ENCODE data around the gene BCKDHB.
A peak's percentile ranks its signal among the peaks of the same experiment; 100 is the strongest.
"Not testable (repeated sequence)": the region's sequence is repeated elsewhere in the genome, so short reads cannot be mapped to it uniquely, and the experiment has no call there.

The BCKDHB gene

GRCh38 chr6:80209430-80209829, 103.0 kb downstream of the BCKDHB start:
- DNase-seq (ENCODE audit: low spot score) = no peak

- no peak for DNase-seq (ENCODE audit: low spot score)
These were observed 104.1 kb downstream of the BCKDHB start for GRCh38 chr6:80210618-80211017.

- DNase-seq (ENCODE audit: low spot score) = no peak
These were observed 104.8 kb downstream of the BCKDHB start for GRCh38 chr6:80211286-80211685.

- DNase-seq (ENCODE audit: low spot score) = not testable (repeated sequence)
These were observed 105.4 kb downstream of the BCKDHB start for GRCh38 chr6:80211890-80212289.

- DNase-seq (ENCODE audit: low spot score) = peak; percentile 55
These were observed 108.1 kb downstream of the BCKDHB start for GRCh38 chr6:80214436-80215022.

GRCh38 chr6:80215063-80215462, 108.6 kb downstream of the BCKDHB start:
- no peak for DNase-seq (ENCODE audit: low spot score)

- no peak for DNase-seq (ENCODE audit: low spot score)
These were observed 111.3 kb downstream of the BCKDHB start for GRCh38 chr6:80217794-80218193.

GRCh38 chr6:80223743-80224212, 117.3 kb downstream of the BCKDHB start:
- no peak for DNase-seq (ENCODE audit: low spot score)

- no peak for DNase-seq (ENCODE audit: low spot score)
These were observed 119.7 kb downstream of the BCKDHB start for GRCh38 chr6:80226151-80226550.

GRCh38 chr6:80226699-80227098, 120.2 kb downstream of the BCKDHB start:
- no peak for DNase-seq (ENCODE audit: low spot score)

- DNase-seq (ENCODE audit: low spot score) = no peak
These were observed 121.2 kb downstream of the BCKDHB start for GRCh38 chr6:80227545-80228105.

GRCh38 chr6:80233262-80233661, 126.8 kb downstream of the BCKDHB start:
- DNase-seq (ENCODE audit: low spot score) = no peak

- DNase-seq (ENCODE audit: low spot score) = no peak
These were observed 127.5 kb downstream of the BCKDHB start for GRCh38 chr6:80233958-80234357.

- DNase-seq (ENCODE audit: low spot score) = no peak
These were observed 127.9 kb downstream of the BCKDHB start for GRCh38 chr6:80234401-80234800.

- no peak for DNase-seq (ENCODE audit: low spot score)
These were observed 128.4 kb downstream of the BCKDHB start for GRCh38 chr6:80234908-80235307.

GRCh38 chr6:80235647-80236046, 129.2 kb downstream of the BCKDHB start:
- no peak for DNase-seq (ENCODE audit: low spot score)

GRCh38 chr6:80238754-80239153, 132.3 kb downstream of the BCKDHB start:
- DNase-seq (ENCODE audit: low spot score) = not testable (repeated sequence)

GRCh38 chr6:80245043-80245442, 138.6 kb downstream of the BCKDHB start:
- no peak for DNase-seq (ENCODE audit: low spot score)

GRCh38 chr6:80249897-80250296, 143.4 kb downstream of the BCKDHB start:
- no peak for DNase-seq (ENCODE audit: low spot score)

GRCh38 chr6:80250391-80250997, 144.0 kb downstream of the BCKDHB start:
- DNase-seq (ENCODE audit: low spot score) = no peak

- DNase-seq (ENCODE audit: low spot score) = no peak
These were observed 144.8 kb downstream of the BCKDHB start for GRCh38 chr6:80251321-80251720.

- DNase-seq (ENCODE audit: low spot score) = no peak
These were observed 148.2 kb downstream of the BCKDHB start for GRCh38 chr6:80254716-80255115.

- no peak for DNase-seq (ENCODE audit: low spot score)
These were observed 150.2 kb downstream of the BCKDHB start for GRCh38 chr6:80256691-80257090.

- DNase-seq (ENCODE audit: low spot score) = no peak
These were observed 152.6 kb downstream of the BCKDHB start for GRCh38 chr6:80259118-80259517.

All from COLO829 (cell line).